GM23248 (cell line): ENCODE measurements around the gene RAB3GAP1. TPM values are rescaled to one million over a fixed set of nuclear protein-coding genes. Genes with fewer than 3 reads are reported as not detected.
A peak's percentile ranks its signal among the peaks of the same experiment; 100 is the strongest.

Source experiments
- DNase-seq: peaks from one replicate; pipeline ENCODE4 v3.0.0-alpha.2; 2015
- H2AFZ ChIP-seq: fragments of 200-600 bp; sonication (generic); 2 replicates; pipeline ENCODE4 v1.6.1; 2016; ENCODE audit warnings: antibody characterized with exemption
- H3F3A ChIP-seq: fragments of 200-600 bp; sonication (generic); 2 replicates; pipeline ENCODE4 v1.6.1; 2016; ENCODE audit warnings: mild to moderate bottlenecking, antibody characterized with exemption, mixed run types; ENCODE audit not compliant: insufficient read depth
- H3K27ac ChIP-seq: fragments of 200-600 bp; sonication (generic); 2 replicates; pipeline ENCODE4 v1.5.1; 2016; ENCODE audit warnings: mild to moderate bottlenecking
- H3K27me3 ChIP-seq: fragments of 200-600 bp; sonication (generic); replicated peaks from 2 replicates; pipeline ENCODE4 v1.6.1; 2016; ENCODE audit warnings: mild to moderate bottlenecking; ENCODE audit not compliant: insufficient read depth
- H3K36me3 ChIP-seq: fragments of 200-600 bp; sonication (generic); 2 replicates; pipeline ENCODE4 v1.6.1; 2016; ENCODE audit warnings: low read depth, mild to moderate bottlenecking
- H3K4me1 ChIP-seq: fragments of 200-600 bp; sonication (generic); 2 replicates; pipeline ENCODE4 v1.6.1; 2016; ENCODE audit warnings: mild to moderate bottlenecking; ENCODE audit not compliant: insufficient read depth
- H3K4me2 ChIP-seq: fragments of 200-600 bp; sonication (generic); one replicate; pipeline ENCODE4 v1.6.1; 2016; ENCODE audit warnings: mild to moderate bottlenecking; ENCODE audit not compliant: unreplicated experiment
- H3K4me3 ChIP-seq: fragments of 200-600 bp; sonication (generic); 2 replicates; pipeline ENCODE4 v1.5.1; 2016; ENCODE audit warnings: mild to moderate bottlenecking
- H3K79me2 ChIP-seq: fragments of 200-600 bp; sonication (generic); 2 replicates; pipeline ENCODE4 v1.6.1; 2016; ENCODE audit warnings: mild to moderate bottlenecking; ENCODE audit not compliant: insufficient read depth
- H3K9ac ChIP-seq: fragments of 200-600 bp; sonication (generic); 2 replicates; pipeline ENCODE4 v1.6.1; 2016; ENCODE audit warnings: mild to moderate bottlenecking
- H3K9me2 ChIP-seq: fragments of 200-600 bp; sonication (generic); 2 replicates; pipeline ENCODE4 v1.6.1; 2016; ENCODE audit warnings: mixed run types, mild to moderate bottlenecking, moderate library complexity; ENCODE audit not compliant: insufficient read depth
- H3K9me3 ChIP-seq: fragments of 200-600 bp; sonication (generic); one replicate; pipeline ENCODE4 v1.6.1; 2017; ENCODE audit warnings: low read depth
- H4K20me1 ChIP-seq: fragments of 200-600 bp; sonication (generic); 2 replicates; pipeline ENCODE4 v1.6.0; 2016; ENCODE audit not compliant: insufficient read depth
- EZH2 ChIP-seq: fragments of 200-600 bp; sonication (generic); IDR thresholded peaks from 2 replicates; pipeline ENCODE4 v1.6.1; 2018; ENCODE audit warnings: antibody characterized with exemption, mild to moderate bottlenecking; ENCODE audit not compliant: insufficient read depth, poor library complexity, severe bottlenecking
- EZH2phosphoT487 ChIP-seq: fragments of 200-600 bp; sonication (generic); IDR thresholded peaks from 2 replicates; pipeline ENCODE4 v1.6.1; 2018; ENCODE audit warnings: antibody characterized with exemption, moderate library complexity, mild to moderate bottlenecking, low read depth; ENCODE audit not compliant: insufficient read depth
- WGBS, 2 experiments: methylation state at CpG; one replicate each; pipeline ENCODE4 v1.1.6; 2015 to 2017; ENCODE audit warnings: low lambda C conversion rate in 2 of 2, low coverage in 1 of 2; ENCODE audit errors: missing lambda C conversion rate in 2 of 2; 5-methylcytosine and 5-hydroxymethylcytosine counted together
- in situ Hi-C: fragments of 300-500 bp; cut with MboI; formaldehyde crosslinking; loops from 2 replicates; pipeline ENCODE4 v1.15.0; 2020
- polyA plus RNA-seq: library from polyadenylated mRNA; unstranded; fragments of >200 nt; fragmentation: Nextera tagmentation; extraction: Ambion mirVana; gene quantifications from 2 replicates; pipeline ENCODE4 v1.2.1, GENCODE V29; 2016
- total RNA-seq: library from RNA; depleted of rRNA; stranded (reverse); fragments of >200 nt; shearing (Covaris generic); gene quantifications from 2 replicates; pipeline ENCODE4 v1.2.3, GENCODE V29; 2014

The RAB3GAP1 gene
- total and polyA plus RNA-seq, 2 experiments from 2014 or later, result 35.5 to 72.1 TPM

DNA sequence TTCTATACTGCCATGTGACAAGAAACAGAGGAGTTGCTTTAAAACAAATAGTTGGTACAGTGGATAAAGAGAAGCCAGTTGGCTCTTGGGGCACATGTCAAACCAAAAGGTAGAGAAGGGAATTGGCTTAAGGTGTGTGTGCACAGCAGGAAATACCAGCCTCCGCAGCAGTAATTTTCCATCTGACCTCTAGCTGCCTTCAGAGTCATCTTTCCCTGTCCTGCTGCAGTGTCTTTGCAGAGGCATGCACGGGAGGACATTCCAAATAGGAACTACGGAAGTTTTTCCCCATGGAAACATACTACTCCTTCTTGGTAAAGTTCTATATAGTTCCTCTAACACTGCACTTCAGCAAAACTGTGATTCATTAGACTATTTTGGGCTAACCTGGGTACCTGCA is 99.5 kb downstream of the RAB3GAP1 start:
- H3K9ac ChIP-seq, result no peak overlapping the region
- 79 to 82% methylated on average over 3 of the region's 3 CpGs for WGBS, 2 experiments
- no peak overlapping the region for H3K4me2 ChIP-seq
- no peaks in the 10 kb centered on the region for H3K9me2 ChIP-seq
- no peaks in the 10 kb centered on the region for H3K9me3 ChIP-seq
- H3K27me3 ChIP-seq, result no peaks in the 10 kb centered on the region
- TF ChIP-seq EZH2 (no peak), EZH2phosphoT487 (no peak)
- H3F3A ChIP-seq, result no peaks in the 10 kb centered on the region
- no peak overlapping the region for H3K4me3 ChIP-seq
- H3K36me3 ChIP-seq, result peaks cover 60% of the 10 kb centered on the region
- H3K79me2 ChIP-seq, result peaks cover 52% of the 10 kb centered on the region
- no peak overlapping the region for H3K27ac ChIP-seq
- H2AFZ ChIP-seq, result no peak overlapping the region
- 0 out of 2 replicates have a peak, but pooled peaks cover 6% of the 10 kb centered on the region for H4K20me1 ChIP-seq
- no peak for DNase-seq
- H3K4me1 ChIP-seq, result peaks cover 7% of the 10 kb centered on the region; the same call in 1 of the 2 replicates
- in situ Hi-C loops, result no loop called here

DNA sequence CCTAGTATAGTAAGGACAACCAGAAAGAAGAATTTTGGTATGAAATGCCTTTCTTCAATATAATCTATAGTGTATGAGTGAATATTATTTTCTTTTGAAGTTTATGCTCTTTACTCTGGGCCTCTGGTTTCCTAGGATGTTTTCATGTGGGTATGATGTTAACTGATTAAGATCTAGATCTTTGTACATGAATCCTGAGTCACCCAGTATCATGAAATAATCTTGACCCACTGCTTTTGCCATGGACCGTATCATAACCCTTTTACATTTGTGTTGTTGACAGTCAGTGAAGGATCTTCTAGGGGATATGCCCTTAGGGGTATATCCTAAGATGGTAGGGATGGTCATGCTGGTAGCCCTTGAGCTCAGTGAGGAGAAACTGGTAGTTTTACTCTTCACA is 100.3 kb downstream of the RAB3GAP1 start:
- TF ChIP-seq EZH2phosphoT487 (no peak), EZH2 (no peak)
- no peaks in the 10 kb centered on the region for H3F3A ChIP-seq
- H3K9me2 ChIP-seq, result no peaks in the 10 kb centered on the region
- H3K27ac ChIP-seq, result no peak overlapping the region
- WGBS, 2 experiments, result 79 to 83% methylated on average over 1 of the region's 1 CpG
- no peaks in the 10 kb centered on the region for H3K9me3 ChIP-seq
- in situ Hi-C loops, result no loop called here
- no peak overlapping the region for H3K9ac ChIP-seq
- H3K27me3 ChIP-seq, result no peaks in the 10 kb centered on the region
- peak; percentile 19 for DNase-seq
- H3K4me1 ChIP-seq, result peaks cover 7% of the 10 kb centered on the region; the same call in 1 of the 2 replicates
- H2AFZ ChIP-seq, result no peak overlapping the region
- peaks cover 67% of the 10 kb centered on the region for H3K36me3 ChIP-seq
- no peak overlapping the region for H3K4me3 ChIP-seq
- no peak overlapping the region for H3K4me2 ChIP-seq
- H4K20me1 ChIP-seq, result 0 out of 2 replicates have a peak, but pooled peaks cover 6% of the 10 kb centered on the region
- peaks cover 44% of the 10 kb centered on the region for H3K79me2 ChIP-seq

DNA sequence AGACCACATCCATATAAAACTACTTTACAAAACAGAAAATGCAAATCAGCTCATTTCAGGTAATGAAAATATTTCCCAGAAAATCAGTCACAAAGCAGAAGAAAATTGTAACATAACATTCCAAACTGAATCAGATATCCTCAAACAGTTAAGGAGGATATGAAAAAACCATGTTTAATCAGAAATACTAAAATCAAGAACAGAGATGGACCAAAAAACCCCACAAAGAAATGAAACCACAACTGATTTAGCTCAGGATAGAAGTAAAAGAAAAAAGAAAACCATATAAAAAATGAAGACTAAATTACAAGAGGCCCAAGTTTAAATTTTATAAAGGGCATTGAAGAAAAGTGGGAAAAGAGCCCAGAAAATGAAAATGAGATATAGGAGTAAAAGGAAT is 102.9 kb downstream of the RAB3GAP1 start:
- TF ChIP-seq EZH2 (no peak), EZH2phosphoT487 (no peak)
- no peaks in the 10 kb centered on the region for H3F3A ChIP-seq
- no peaks in the 10 kb centered on the region for H3K9me3 ChIP-seq
- H4K20me1 ChIP-seq, result no peaks in the 10 kb centered on the region
- H3K9ac ChIP-seq, result no peak overlapping the region
- H3K36me3 ChIP-seq, result peaks cover 73% of the 10 kb centered on the region
- no peak for DNase-seq
- no peak overlapping the region for H2AFZ ChIP-seq
- no peak overlapping the region for H3K27ac ChIP-seq
- in situ Hi-C loops, result no loop called here
- no peaks in the 10 kb centered on the region for H3K4me1 ChIP-seq
- no peak overlapping the region for H3K4me3 ChIP-seq
- no peak overlapping the region for H3K4me2 ChIP-seq
- no peaks in the 10 kb centered on the region for H3K9me2 ChIP-seq
- peaks cover 22% of the 10 kb centered on the region; the same call in 1 of the 2 replicates for H3K79me2 ChIP-seq
- H3K27me3 ChIP-seq, result no peaks in the 10 kb centered on the region

DNA sequence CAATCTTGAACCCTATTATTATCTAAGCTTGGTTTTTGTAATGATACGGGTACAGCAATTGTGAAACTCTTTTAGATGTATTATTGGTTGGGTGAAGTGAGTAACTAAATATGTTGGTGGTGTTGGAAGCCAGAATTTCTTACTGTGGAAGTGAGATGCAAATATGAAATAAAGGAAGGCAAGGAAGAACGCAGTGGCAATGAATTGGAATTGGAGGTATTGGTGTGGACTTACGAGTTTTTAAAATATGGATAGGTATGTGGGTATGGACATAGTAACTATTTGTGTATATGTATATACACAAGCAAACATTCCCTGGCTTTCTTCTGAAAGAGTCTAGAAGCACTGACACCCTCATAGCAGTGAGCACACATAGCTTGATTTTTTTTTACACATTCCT is 105.8 kb downstream of the RAB3GAP1 start:
- no peak overlapping the region for H3K9ac ChIP-seq
- WGBS, 2 experiments, result 96 to 99% methylated on average over 3 of the region's 3 CpGs

DNA sequence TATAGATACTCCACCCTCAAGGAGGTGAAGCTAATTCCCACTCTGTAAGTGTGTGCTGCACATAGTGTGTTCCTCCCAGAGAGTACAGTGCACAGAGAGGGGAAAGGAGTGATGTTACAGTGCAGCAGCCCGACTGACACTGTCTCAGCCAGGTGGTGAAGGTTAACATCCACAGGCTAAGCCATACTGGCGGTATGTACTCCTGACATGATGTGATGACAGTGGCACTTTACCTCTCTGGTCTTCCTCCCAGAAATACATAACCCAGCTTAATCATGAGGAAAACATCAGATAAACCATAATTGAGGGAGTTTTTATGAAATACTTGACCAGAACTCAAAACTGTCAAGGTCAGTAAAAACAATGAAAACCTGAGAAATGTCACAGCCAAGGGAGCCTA is 107.1 kb downstream of the RAB3GAP1 start:
- no peak for TF ChIP-seq EZH2
- no peak for TF ChIP-seq EZH2phosphoT487
- H3K4me2 ChIP-seq, result no peak overlapping the region
- 97 to 100% methylated on average over 2 of the region's 2 CpGs for WGBS, 2 experiments
- H3K4me1 ChIP-seq, result peaks cover 3% of the 10 kb centered on the region; the same call in 1 of the 2 replicates
- H3K4me3 ChIP-seq, result no peak overlapping the region
- in situ Hi-C loops, result no loop called here
- H3K9ac ChIP-seq, result no peak overlapping the region
- no peak overlapping the region for H2AFZ ChIP-seq
- H3K36me3 ChIP-seq, result peaks cover 47% of the 10 kb centered on the region
- H3K27ac ChIP-seq, result no peak overlapping the region
- 0 out of 2 replicates have a peak, but pooled peaks cover 8% of the 10 kb centered on the region for H3K79me2 ChIP-seq
- H4K20me1 ChIP-seq, result no peaks in the 10 kb centered on the region
- H3K9me2 ChIP-seq, result no peaks in the 10 kb centered on the region
- DNase-seq, result no peak
- H3K27me3 ChIP-seq, result no peaks in the 10 kb centered on the region
- no peaks in the 10 kb centered on the region for H3K9me3 ChIP-seq
- peaks cover 24% of the 10 kb centered on the region for H3F3A ChIP-seq

More for the DNA sequence above, 105.8 kb downstream of the RAB3GAP1 start:
- H3K27me3 ChIP-seq, result no peaks in the 10 kb centered on the region
- H3K4me1 ChIP-seq, result no peaks in the 10 kb centered on the region
- no peak overlapping the region for H3K4me3 ChIP-seq
- in situ Hi-C loops, result no loop called here
- no peak overlapping the region for H3K27ac ChIP-seq
- H3K9me2 ChIP-seq, result no peaks in the 10 kb centered on the region
- no peaks in the 10 kb centered on the region for H3K9me3 ChIP-seq
- no peak for TF ChIP-seq EZH2phosphoT487
- no peak for TF ChIP-seq EZH2
- H2AFZ ChIP-seq, result no peak overlapping the region
- no peaks in the 10 kb centered on the region for H4K20me1 ChIP-seq
- H3K79me2 ChIP-seq, result 0 out of 2 replicates have a peak, but pooled peaks cover 12% of the 10 kb centered on the region
- no peak overlapping the region for H3K4me2 ChIP-seq
- H3K36me3 ChIP-seq, result peaks cover 54% of the 10 kb centered on the region
- DNase-seq, result no peak
- H3F3A ChIP-seq, result peaks cover 10% of the 10 kb centered on the region
